Measurements from ENCODE around the gene FOXJ3.

DNA sequence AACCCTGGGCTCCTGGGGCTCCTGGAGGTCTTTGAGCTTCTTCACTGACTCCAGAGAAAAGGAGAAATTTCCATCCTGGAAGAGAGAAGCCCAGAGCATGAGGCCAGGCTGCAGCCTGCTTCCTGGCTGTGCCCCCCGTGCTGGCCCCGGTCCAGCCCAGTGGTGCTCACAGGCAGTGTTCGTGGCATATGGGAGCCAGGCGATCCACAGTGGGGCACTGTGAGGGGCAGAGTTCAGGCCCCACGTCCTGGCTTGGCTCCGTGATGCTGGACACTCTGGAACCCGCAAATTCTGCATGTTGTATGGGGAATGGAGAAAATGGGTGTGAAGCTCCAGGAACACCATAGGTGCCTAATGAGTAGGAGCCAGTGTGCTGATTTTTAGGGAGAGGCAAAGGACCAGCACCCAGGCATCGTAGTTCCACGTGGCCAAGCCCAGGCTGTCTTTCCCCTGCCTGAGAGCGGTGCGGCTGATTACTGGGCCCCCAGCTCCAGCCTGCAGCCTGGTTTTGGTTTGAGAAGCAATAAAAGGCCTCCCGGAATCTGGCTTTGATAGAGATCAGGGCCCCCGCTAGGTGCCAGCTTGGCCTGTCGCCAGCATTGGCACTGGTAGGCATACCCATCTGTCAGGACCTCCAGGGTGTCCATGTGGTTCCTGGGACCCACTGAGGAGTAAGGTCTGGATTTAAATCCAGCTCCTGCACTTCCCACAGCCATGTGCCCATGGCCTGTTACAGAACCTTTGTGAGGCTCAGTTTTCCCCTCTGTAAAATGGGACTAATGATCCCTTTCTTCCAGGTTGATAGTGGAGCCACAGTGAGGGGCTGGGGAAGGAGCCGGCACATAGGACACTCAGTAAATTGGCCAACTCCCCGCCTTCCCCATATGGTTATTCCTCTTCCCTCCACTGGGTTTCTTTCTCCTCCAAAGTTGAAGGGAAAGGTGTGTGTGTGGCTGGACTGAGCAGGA lies 171.2 kb downstream of the FOXJ3 start:
- TF ChIP-seq, protein P1, sequence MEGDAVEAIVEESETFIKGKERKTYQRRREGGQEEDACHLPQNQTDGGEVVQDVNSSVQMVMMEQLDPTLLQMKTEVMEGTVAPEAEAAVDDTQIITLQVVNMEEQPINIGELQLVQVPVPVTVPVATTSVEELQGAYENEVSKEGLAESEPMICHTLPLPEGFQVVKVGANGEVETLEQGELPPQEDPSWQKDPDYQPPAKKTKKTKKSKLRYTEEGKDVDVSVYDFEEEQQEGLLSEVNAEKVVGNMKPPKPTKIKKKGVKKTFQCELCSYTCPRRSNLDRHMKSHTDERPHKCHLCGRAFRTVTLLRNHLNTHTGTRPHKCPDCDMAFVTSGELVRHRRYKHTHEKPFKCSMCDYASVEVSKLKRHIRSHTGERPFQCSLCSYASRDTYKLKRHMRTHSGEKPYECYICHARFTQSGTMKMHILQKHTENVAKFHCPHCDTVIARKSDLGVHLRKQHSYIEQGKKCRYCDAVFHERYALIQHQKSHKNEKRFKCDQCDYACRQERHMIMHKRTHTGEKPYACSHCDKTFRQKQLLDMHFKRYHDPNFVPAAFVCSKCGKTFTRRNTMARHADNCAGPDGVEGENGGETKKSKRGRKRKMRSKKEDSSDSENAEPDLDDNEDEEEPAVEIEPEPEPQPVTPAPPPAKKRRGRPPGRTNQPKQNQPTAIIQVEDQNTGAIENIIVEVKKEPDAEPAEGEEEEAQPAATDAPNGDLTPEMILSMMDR (IDR thresholded peaks at IDR 0.05; ENCODE audit: low read depth, low read length, poor library complexity, severe bottlenecking) = no peak
- TF ChIP-seq EZH2phosphoT487 (IDR thresholded peaks at IDR 0.05; ENCODE audit: borderline replicate concordance, low read length) = no peak

All from DOHH2 (cell line).